ENCODE measurements around the gene SERPINA9. TPM values are rescaled to one million over a fixed set of nuclear protein-coding genes. Genes with fewer than 3 reads are reported as not detected.
"Not testable (repeated sequence)": the region's sequence is repeated elsewhere in the genome, so short reads cannot be mapped to it uniquely, and the experiment has no call there.

The SERPINA9 gene
- total RNA-seq, 1 experiment from 2014 or later: not detected

DNA sequence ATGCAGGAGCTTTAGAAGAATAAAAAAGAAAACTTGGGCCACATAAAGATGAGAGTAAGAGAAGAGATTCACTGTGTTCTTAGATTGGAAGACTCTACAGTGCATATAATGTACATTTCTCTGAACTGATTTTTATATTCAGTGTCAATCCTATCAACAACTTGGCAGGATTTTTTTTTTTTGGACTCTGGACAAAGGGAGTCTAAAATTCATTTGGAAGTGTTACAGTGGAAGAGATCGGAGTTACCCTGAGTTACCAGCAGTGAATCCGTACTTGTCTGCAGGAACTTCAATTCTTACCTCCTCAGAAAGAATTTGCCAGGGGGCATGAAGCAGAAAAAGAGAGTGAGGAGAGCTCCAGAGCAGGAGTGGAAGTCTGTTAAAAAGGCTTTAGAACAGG, 47.4 kb downstream of the SERPINA9 start:
- DNase-seq (ENCODE audit: extremely low read depth, low read depth): no peak

DNA sequence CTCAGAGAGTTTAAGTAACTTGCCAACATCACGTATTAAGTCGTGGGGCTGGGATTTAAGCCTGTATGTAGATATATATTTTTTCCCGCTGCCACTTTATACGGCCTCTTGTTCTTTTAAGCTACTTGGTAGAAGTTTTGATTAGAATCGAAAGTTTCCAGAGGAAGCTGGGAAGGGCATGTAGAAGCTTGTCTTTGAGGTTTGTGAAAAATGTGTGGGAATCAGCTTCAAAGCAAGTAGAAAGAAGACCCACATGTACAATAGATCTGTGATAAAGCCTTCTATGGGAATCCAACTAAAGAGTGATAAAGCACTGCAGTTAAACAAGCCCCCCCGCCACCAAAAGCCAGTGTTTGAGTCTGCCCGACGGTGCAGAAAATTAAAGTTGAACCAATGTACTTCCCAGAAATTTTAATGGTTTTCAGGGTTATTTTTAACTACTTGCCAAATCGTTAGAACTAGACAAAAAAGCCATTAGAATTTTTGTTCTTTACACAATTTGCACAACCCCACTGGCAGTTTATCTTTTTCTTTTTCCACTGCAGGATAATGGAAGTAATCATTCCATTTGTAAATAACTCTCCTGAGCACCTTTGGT, 48.9 kb downstream of the SERPINA9 start:
- DNase-seq (ENCODE audit: extremely low read depth, low read depth): no peak

DNA sequence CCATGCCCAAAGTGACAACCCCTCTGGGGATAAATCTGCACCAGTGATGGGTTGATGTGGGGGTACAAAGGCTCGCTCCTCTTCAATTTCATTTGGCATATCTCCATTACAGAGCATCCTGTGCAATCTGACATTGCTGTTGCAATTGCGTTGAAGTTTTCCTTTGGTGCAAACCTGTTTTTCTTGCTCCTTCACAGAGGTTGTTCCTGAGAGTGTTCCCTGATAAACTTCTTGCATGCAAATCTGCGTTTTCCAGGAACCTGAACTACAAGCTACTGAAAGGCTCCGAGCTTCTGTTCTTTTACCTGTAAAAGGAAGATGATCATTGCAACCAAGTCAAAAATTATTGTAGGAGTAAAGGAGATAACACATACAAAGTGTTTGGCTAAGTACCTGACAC, 49.5 kb downstream of the SERPINA9 start:
- no peak for DNase-seq (ENCODE audit: extremely low read depth, low read depth)

DNA sequence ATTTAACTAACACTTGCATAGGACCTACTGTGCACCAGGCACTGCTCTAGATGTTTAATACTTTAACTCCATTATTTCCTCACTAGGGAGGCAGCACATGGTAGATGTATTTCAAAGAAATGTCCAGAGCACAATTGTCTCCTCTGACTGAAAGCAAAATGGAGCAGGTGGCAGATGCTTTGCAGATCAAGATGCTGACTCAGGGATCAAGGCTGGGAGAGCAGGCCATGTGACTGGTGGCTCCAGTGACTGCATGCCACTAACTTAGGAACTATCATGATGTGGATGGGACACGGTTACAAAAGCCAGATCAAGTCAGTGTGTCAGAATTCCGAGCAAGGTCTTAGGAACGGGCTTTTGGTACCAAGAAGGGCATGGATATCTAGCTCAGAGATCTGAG, 51.6 kb downstream of the SERPINA9 start:
- DNase-seq (ENCODE audit: extremely low read depth, low read depth): no peak

DNA sequence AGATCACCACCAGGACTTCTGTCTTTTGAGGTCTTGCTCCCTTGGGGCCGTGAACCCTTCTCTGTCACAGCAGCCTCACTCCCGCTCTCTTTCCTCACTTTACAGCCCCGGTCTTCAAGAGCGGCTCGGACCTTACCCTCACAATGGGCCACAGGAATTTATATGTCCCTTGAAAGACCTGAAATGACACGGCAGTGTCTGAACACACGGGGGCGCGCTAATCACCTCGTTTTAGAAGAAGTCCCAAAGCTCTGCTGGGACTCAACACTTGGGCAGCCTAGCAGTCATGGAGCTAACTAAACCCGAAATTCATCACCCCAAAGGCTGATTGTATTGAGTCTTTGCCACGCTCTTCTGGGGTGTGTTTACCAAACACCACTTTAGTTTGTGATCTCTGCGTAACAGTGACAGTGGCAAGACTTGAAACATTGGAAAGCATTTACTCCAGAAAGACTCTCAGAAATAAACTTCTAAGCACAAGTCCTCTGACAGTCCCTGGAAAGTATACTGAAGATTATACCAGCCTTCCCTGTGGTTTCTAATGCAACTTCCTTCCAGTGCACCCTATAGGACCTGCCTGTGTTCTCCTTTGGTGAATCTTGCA, 52.4 kb downstream of the SERPINA9 start:
- DNase-seq (ENCODE audit: extremely low read depth, low read depth): peak; percentile 50

DNA sequence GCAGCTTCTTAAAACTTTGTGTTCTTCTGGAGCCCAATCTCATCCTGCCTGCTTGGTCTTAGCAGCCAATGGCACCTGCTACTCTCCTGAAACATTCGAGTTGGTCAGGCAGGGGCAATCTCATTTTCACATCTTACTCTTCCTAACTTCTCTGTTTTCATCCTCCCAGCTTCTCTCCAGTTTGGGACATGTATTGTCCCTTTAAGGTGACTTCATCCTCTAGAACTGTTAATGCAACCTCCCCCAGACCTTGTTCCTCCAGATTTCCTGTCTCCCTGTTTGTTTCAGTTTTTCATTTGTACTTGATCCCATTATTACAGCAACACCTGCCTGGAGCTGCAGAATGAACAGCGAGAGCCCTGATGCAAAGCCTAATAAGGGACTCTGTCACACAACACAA, 54.7 kb downstream of the SERPINA9 start:
- no peak for DNase-seq (ENCODE audit: extremely low read depth, low read depth)

DNA sequence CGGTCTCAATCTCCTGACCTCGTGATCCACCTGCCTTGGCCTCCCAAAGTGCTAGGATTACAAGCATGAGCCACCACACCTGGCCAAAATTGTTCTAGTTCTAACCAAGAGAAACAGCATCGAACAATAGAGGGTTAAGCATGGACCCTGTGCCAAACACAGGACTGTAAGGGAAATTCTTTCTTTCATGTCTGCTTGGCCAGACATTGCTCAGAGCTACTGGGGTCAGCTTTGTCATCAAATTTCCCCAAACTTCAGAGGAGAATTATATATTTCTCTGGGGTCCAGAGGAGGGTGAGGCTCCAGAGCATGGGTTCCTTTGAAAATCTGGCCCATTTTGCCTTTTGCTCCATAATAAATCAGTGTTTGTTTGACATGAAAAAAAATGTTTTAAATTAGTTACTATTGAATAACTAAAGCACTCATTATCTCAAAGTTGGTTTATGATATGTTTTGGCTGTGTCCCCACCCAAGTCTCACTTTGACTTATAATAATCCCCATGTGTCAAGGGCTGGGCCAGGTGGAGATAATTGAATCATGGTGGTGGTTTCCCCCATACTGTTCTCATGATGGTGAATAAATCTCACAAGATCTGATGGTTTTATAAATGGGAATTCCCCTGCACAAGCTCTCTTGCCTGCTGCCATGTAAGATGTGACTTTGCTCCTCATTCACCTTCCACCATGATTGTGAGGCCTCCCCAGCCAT, 58.3 kb downstream of the SERPINA9 start:
- DNase-seq (ENCODE audit: extremely low read depth, low read depth): not testable (repeated sequence)

Other genes starting within 250 kb of the SERPINA9 start
- not detected in 2 replicates for gene SERPINA10, start 182.9 kb downstream of the SERPINA9 start, total RNA-seq (2014; rRNA removed; shearing (Covaris generic))
- 0.26 TPM in 1 of 2 replicates, not detected in the other for gene SERPINA6, start 152.9 kb downstream of the SERPINA9 start, total RNA-seq (2014; rRNA removed; shearing (Covaris generic))
- not detected in 2 replicates for gene SERPINA2, start 109.5 kb downstream of the SERPINA9 start, total RNA-seq (2014; rRNA removed; shearing (Covaris generic))
- gene SERPINA1, start 87.6 kb downstream of the SERPINA9 start, total RNA-seq (2014; rRNA removed; shearing (Covaris generic)): 0.07 TPM in 1 of 2 replicates, not detected in the other
- gene SERPINA11, start 23.4 kb downstream of the SERPINA9 start, total RNA-seq (2014; rRNA removed; shearing (Covaris generic)): not detected in 2 replicates
- gene SERPINA12, start 33.3 kb upstream of the SERPINA9 start, total RNA-seq (2014; rRNA removed; shearing (Covaris generic)): not detected in 2 replicates
- gene SERPINA4, start 85.2 kb upstream of the SERPINA9 start, total RNA-seq (2014; rRNA removed; shearing (Covaris generic)): not detected in 2 replicates
- 0.15 TPM in 1 of 2 replicates, not detected in the other for gene SERPINA5, start 105.2 kb upstream of the SERPINA9 start, total RNA-seq (2014; rRNA removed; shearing (Covaris generic))
- gene SERPINA3, start 136.2 kb upstream of the SERPINA9 start, total RNA-seq (2014; rRNA removed; shearing (Covaris generic)): not detected in 2 replicates